Measurements from ENCODE around the gene LTB4R. TPM values are rescaled to one million over a fixed set of nuclear protein-coding genes. Genes with fewer than 3 reads are reported as not detected.

LTB4R gene
- total RNA-seq, 1 experiment from 2014 or later, result 13.4 TPM

GRCh38 chr14:24339284-24340151, 28.2 kb downstream of the LTB4R start, which contains the start of gene RIPK3:
RIPK3 (minus strand) TSS chr14:24339991; CDS start chr14:24339826, 165 bp downstream.
- Mint-ChIP-seq H3K4me3 (ENCODE audit: low read depth, unreplicated experiment) (peak within 1 kb of the TSS; percentile 77), H3K27me3 (ENCODE audit: unreplicated experiment) (no peaks in the 10 kb centered on the region), H3K36me3 (ENCODE audit: insufficient read depth, unreplicated experiment) (peaks cover 8% of the 10 kb centered on the region), H3K4me1 (ENCODE audit: low read depth, unreplicated experiment) (peaks cover 17% of the 10 kb centered on the region), H3K9me3 (ENCODE audit: low read depth, unreplicated experiment) (no peaks in the 10 kb centered on the region), H3K27ac (ENCODE audit: unreplicated experiment) (no peak within 1 kb of the TSS)
- BruUV-seq (replicated peaks), result no TSS peak
- CTCF ChIA-PET, result interaction anchor here (0.8 to 2.1 kb wide), 4 partner anchors 9 to 92 kb away, joined by 3 to 5 read pairs (median 4); partner anchors contain the start of genes CBLN3 and KHNYN
- TF ChIP-seq CTCF (IDR thresholded peaks at IDR 0.05; ENCODE audit: unreplicated experiment), result no peak
- intact Hi-C loops (cut with micrococcal nuclease; ENCODE audit: unreplicated experiment), result no loop called here
- peak; percentile 60 for DNase-seq

- CTCF ChIA-PET, result interaction anchor here (0.8 to 2.1 kb wide), 3 partner anchors 8 to 91 kb away, joined by 3 to 5 read pairs (median 3); no protein-coding TSS in a partner anchor
- DNase-seq, result no peak
- no peaks in the 10 kb centered on the region for H3K27me3 Mint-ChIP-seq (ENCODE audit: unreplicated experiment)
- intact Hi-C loops (cut with micrococcal nuclease; ENCODE audit: unreplicated experiment), result no loop called here
- H3K4me1 Mint-ChIP-seq (ENCODE audit: low read depth, unreplicated experiment), result peaks cover 8% of the 10 kb centered on the region
- BruUV-seq (replicated peaks), result no TSS peak
- no peaks in the 10 kb centered on the region for H3K9me3 Mint-ChIP-seq (ENCODE audit: low read depth, unreplicated experiment)
- TF ChIP-seq CTCF (IDR thresholded peaks at IDR 0.05; ENCODE audit: unreplicated experiment), result no peak
- peaks cover 8% of the 10 kb centered on the region for H3K36me3 Mint-ChIP-seq (ENCODE audit: insufficient read depth, unreplicated experiment)
- H3K27ac Mint-ChIP-seq (ENCODE audit: unreplicated experiment), result no peak overlapping the region
- no peak overlapping the region for H3K4me3 Mint-ChIP-seq (ENCODE audit: low read depth, unreplicated experiment)
Measured at GRCh38 chr14:24340606-24341005, 29.3 kb downstream of the LTB4R start.

- Mint-ChIP-seq H3K27ac (ENCODE audit: unreplicated experiment) (no peak overlapping the region), H3K27me3 (ENCODE audit: unreplicated experiment) (no peaks in the 10 kb centered on the region), H3K9me3 (ENCODE audit: low read depth, unreplicated experiment) (no peaks in the 10 kb centered on the region), H3K36me3 (ENCODE audit: insufficient read depth, unreplicated experiment) (peaks cover 8% of the 10 kb centered on the region), H3K4me3 (ENCODE audit: low read depth, unreplicated experiment) (no peak overlapping the region), H3K4me1 (ENCODE audit: low read depth, unreplicated experiment) (no peaks in the 10 kb centered on the region)
- no TSS peak for BruUV-seq (replicated peaks)
- DNase-seq, result no peak
- no peak for TF ChIP-seq CTCF (IDR thresholded peaks at IDR 0.05; ENCODE audit: unreplicated experiment)
- CTCF ChIA-PET, result no interaction called here
- intact Hi-C loops (cut with micrococcal nuclease; ENCODE audit: unreplicated experiment), result no loop called here
Measured at GRCh38 chr14:24342889-24343288, 31.6 kb downstream of the LTB4R start.

GRCh38 chr14:24343795-24344660, 32.7 kb downstream of the LTB4R start:
- H3K4me3 Mint-ChIP-seq (ENCODE audit: low read depth, unreplicated experiment), result no peak overlapping the region
- peaks cover 3% of the 10 kb centered on the region for H3K27me3 Mint-ChIP-seq (ENCODE audit: unreplicated experiment)
- no peak for DNase-seq
- intact Hi-C loops (cut with micrococcal nuclease; ENCODE audit: unreplicated experiment), result no loop called here
- no TSS peak for BruUV-seq (replicated peaks)
- peaks cover 8% of the 10 kb centered on the region for H3K36me3 Mint-ChIP-seq (ENCODE audit: insufficient read depth, unreplicated experiment)
- CTCF ChIA-PET, result interaction anchor here (0.6 kb wide), 1 partner anchor 55 kb away, joined by 5 read pairs; the partner anchor contains the start of gene NYNRIN
- no peak overlapping the region for H3K27ac Mint-ChIP-seq (ENCODE audit: unreplicated experiment)
- no peaks in the 10 kb centered on the region for H3K4me1 Mint-ChIP-seq (ENCODE audit: low read depth, unreplicated experiment)
- no peaks in the 10 kb centered on the region for H3K9me3 Mint-ChIP-seq (ENCODE audit: low read depth, unreplicated experiment)
- no peak for TF ChIP-seq CTCF (IDR thresholded peaks at IDR 0.05; ENCODE audit: unreplicated experiment)

Data from Calu3 (cell line).